NCI-H2196 treated with DMSO at 0.1 percent for 48 hours (cell line): ENCODE results near the gene PRR15L.
"Not testable (repeated sequence)": the region's sequence is repeated elsewhere in the genome, so short reads cannot be mapped to it uniquely, and the experiment has no call there.

Source experiments
- DNase-seq: peaks from one replicate; lab custom pipeline; 2025; ENCODE audit not compliant: unreplicated experiment; lab: John Stamatoyannopoulos, UW

Gene PRR15L

GRCh38 chr17:47989159-47989558 is 31.5 kb upstream of the PRR15L start:
- no peak for DNase-seq

- DNase-seq = not testable (repeated sequence)
Observed at GRCh38 chr17:47988445-47988844, 30.8 kb upstream of the PRR15L start.

GRCh38 chr17:47987240-47987835 is 29.7 kb upstream of the PRR15L start:
- no peak for DNase-seq

GRCh38 chr17:47986520-47986919 is 28.8 kb upstream of the PRR15L start:
- DNase-seq = no peak

GRCh38 chr17:47983492-47984223 is 26.0 kb upstream of the PRR15L start:
- DNase-seq = no peak

GRCh38 chr17:47982645-47983390 is 25.1 kb upstream of the PRR15L start:
- no peak for DNase-seq

GRCh38 chr17:47982091-47982617 is 24.5 kb upstream of the PRR15L start:
- no peak for DNase-seq

GRCh38 chr17:47981462-47981861 is 23.8 kb upstream of the PRR15L start:
- DNase-seq = no peak

- peak; percentile 40 for DNase-seq
Observed at GRCh38 chr17:47980541-47980940, 22.9 kb upstream of the PRR15L start.

GRCh38 chr17:47978324-47978723 is 20.6 kb upstream of the PRR15L start:
- peak; percentile 30 for DNase-seq

- DNase-seq = no peak
Observed at GRCh38 chr17:47975823-47976205, 18.1 kb upstream of the PRR15L start.

GRCh38 chr17:47975189-47975822 is 17.6 kb upstream of the PRR15L start:
- no peak for DNase-seq

GRCh38 chr17:47973541-47973940 is 15.9 kb upstream of the PRR15L start:
- no peak for DNase-seq

- peak; percentile 99 for DNase-seq
Observed at GRCh38 chr17:47970725-47971499, 13.2 kb upstream of the PRR15L start, which contains the start of gene CDK5RAP3. TSS of gene CDK5RAP3 (plus strand) at chr17:47971113. CDS start at chr17:47971147, 34 bp downstream.

- no peak for DNase-seq
Observed at GRCh38 chr17:47969930-47970724, 12.4 kb upstream of the PRR15L start.

- no peak for DNase-seq
Observed at GRCh38 chr17:47968836-47969235, 11.2 kb upstream of the PRR15L start.

GRCh38 chr17:47967607-47968252 is 10.0 kb upstream of the PRR15L start:
- no peak for DNase-seq

GRCh38 chr17:47966079-47966519 is 8.4 kb upstream of the PRR15L start:
- DNase-seq = no peak

GRCh38 chr17:47964856-47965255 is 7.2 kb upstream of the PRR15L start:
- no peak for DNase-seq
